Erythroblast (primary cell): ENCODE data around the gene CENPX.

Experiments used
- GATA1 ChIP-seq: IDR thresholded peaks from 2 replicates; pipeline ENCODE4 v1.6.1; 2011; ENCODE audit warnings: low read depth, mild to moderate bottlenecking, control low read depth, low read length, moderate library complexity
- POLR2A ChIP-seq: IDR thresholded peaks from 2 replicates; pipeline ENCODE4 v1.6.1; 2011; ENCODE audit warnings: mild to moderate bottlenecking, low read length

DNA sequence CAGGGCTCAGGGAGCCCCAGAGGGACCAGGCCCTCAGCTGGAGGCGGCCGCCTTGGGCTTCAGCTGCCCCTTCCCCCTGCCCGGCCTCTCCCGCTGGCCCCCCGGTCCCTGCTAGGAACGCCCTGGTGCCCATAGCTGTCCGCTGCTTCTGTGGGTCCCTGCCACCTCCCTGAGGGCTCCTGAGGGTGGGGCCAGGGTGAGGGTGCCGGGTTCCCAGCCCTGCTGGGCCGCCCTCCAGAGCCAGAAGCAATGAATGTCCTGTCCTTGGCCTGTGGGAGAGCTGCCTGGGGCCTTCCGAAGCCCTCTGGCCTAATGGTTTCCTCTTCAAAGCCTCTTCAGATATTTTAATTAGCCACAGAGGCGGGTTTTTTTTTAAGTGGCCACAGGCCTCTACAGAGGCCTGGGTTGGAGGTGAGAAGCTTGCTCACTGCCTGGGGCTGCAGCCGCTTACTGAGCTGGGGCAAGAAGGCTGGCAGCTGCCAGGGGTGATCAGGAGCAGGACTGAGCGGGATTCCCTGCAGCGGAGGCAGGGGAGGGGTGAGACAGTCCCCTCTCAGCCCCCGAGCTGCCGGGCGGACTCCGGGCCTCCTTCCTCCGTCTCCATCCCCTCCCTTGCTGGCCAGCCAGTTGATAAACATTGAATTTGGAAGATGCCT, 9.9 kb downstream of the CENPX start:
- TF ChIP-seq POLR2A (no peak), GATA1 (no peak)
